Activated CD4-positive, CD25-positive, alpha-beta regulatory T cell treated with anti-CD3 and anti-CD28 coated beads, Interleukin-2, amount 50 U/mL, for 24 hours (primary cell): ENCODE measurements around the gene DBR1.
A peak's percentile ranks its signal among the peaks of the same experiment; 100 is the strongest.

Experiments used
- ATAC-seq, 2 donors: fragments of 150-1000 bp; cut with Tn5 transposase; one replicate each; pipeline ENCODE4 v1.10.0; 2021; ENCODE audit warnings: mild to moderate bottlenecking in 1 of 2, moderate library complexity in 1 of 2

Gene DBR1

GRCh38 chr3:138174421-138175131 is at the start of gene DBR1:
Gene DBR1 (minus strand): TSS chr3:138174921. CDS start chr3:138174795, 126 bp downstream.
- peak; percentile 86 to 87 for ATAC-seq

GRCh38 chr3:138222942-138223287 is 48.2 kb upstream of the DBR1 start:
- peak in 1 of 2 donors; percentile 48 for ATAC-seq

- no peak for ATAC-seq
These were observed 47.6 kb upstream of the DBR1 start for GRCh38 chr3:138222131-138222941.

- ATAC-seq, result no peak
These were observed 46.1 kb upstream of the DBR1 start for GRCh38 chr3:138220788-138221187.

- ATAC-seq, result no peak
These were observed 45.5 kb upstream of the DBR1 start for GRCh38 chr3:138220242-138220641.

GRCh38 chr3:138219255-138219654 is 44.5 kb upstream of the DBR1 start:
- peak in 1 of 2 donors; percentile 59 for ATAC-seq

- no peak for ATAC-seq
These were observed 38.8 kb upstream of the DBR1 start for GRCh38 chr3:138213398-138214085.

- ATAC-seq, result no peak
These were observed 35.8 kb upstream of the DBR1 start for GRCh38 chr3:138210528-138210927.

- ATAC-seq, result no peak
These were observed 31.5 kb upstream of the DBR1 start for GRCh38 chr3:138206196-138206595.

- no peak for ATAC-seq
These were observed 30.8 kb upstream of the DBR1 start for GRCh38 chr3:138205527-138205926.

- no peak for ATAC-seq
These were observed 29.2 kb upstream of the DBR1 start for GRCh38 chr3:138203938-138204337.

GRCh38 chr3:138202945-138203701 is 28.4 kb upstream of the DBR1 start:
- peak in 1 of 2 donors; percentile 38 for ATAC-seq

- ATAC-seq, result no peak
These were observed 25.7 kb upstream of the DBR1 start for GRCh38 chr3:138200424-138200823.

GRCh38 chr3:138199851-138200250 is 25.1 kb upstream of the DBR1 start:
- no peak for ATAC-seq

- no peak for ATAC-seq
These were observed 22.8 kb upstream of the DBR1 start for GRCh38 chr3:138197524-138197923.

GRCh38 chr3:138197058-138197457 is 22.3 kb upstream of the DBR1 start:
- no peak for ATAC-seq

- ATAC-seq, result no peak
These were observed 21.3 kb upstream of the DBR1 start for GRCh38 chr3:138196023-138196422.

- no peak for ATAC-seq
These were observed 20.8 kb upstream of the DBR1 start for GRCh38 chr3:138195481-138195880.

GRCh38 chr3:138188013-138188730 is 13.5 kb upstream of the DBR1 start:
- peak in 1 of 2 donors; percentile 6 for ATAC-seq

- peak; percentile 63 to 71 for ATAC-seq
These were observed 12.7 kb upstream of the DBR1 start, which contains the start of gene ARMC8 for GRCh38 chr3:138187296-138188012. Gene ARMC8 (plus strand): TSS chr3:138187301. CDS start chr3:138187555, 254 bp downstream.

GRCh38 chr3:138186803-138187295 is 12.1 kb upstream of the DBR1 start:
- ATAC-seq, result peak; percentile 91 to 93
